HCT116 (cell line): Measurements from ENCODE around the gene CASKIN2. TPM values are rescaled to one million over a fixed set of nuclear protein-coding genes. Genes with fewer than 3 reads are reported as not detected.

ENCODE experiments used
- ATAC-seq: fragments of 200-7000 bp; cut with Tn5 transposase; 2 replicates; pipeline ENCODE4 v1.9.1; 2020; ENCODE audit warnings: mild to moderate bottlenecking, moderate library complexity
- BruUV-seq: library from RNA; stranded (reverse); fragments of 400-500 nt; replicated peaks from 2 replicates; lab custom pipeline; 2021; lab: Mats Ljungman, UMichigan
- CTCF ChIA-PET: fragments of 300-600 bp; sonication (Branson Sonifier 250); formaldehyde crosslinking; loops from one replicate; lab custom pipeline; 2021; ENCODE audit warnings: antibody characterized with exemption; lab: Charles Lee
- POLR2A ChIA-PET: fragments of 300-600, 350-600 bp; sonication (Branson Sonifier 250); formaldehyde crosslinking; loops from one replicate; lab custom pipeline; 2021; ENCODE audit warnings: antibody characterized with exemption; lab: Charles Lee
- RAD21 ChIA-PET, 2 experiments: fragments of 300-600 bp; sonication (Branson Sonifier 250); formaldehyde crosslinking; loops; one replicate each; lab custom pipeline; 2023; ENCODE audit warnings: low total read pairs in 2 of 2; ENCODE audit not compliant: uncharacterized antibody in 2 of 2, unreplicated experiment in 2 of 2, low non-redundant PET in 1 of 2; lab: Charles Lee
- DNase-seq: peaks from one replicate; pipeline ENCODE4 v3.0.0-alpha.2; 2010; ENCODE audit warnings: low read depth, low spot score
- H2AFZ ChIP-seq: fragments of 200-600 bp; shearing (Covaris generic), sonication (generic); 2 replicates; pipeline ENCODE4 v1.6.1; 2017; ENCODE audit warnings: low read depth, mixed run types, mixed read lengths, antibody characterized with exemption, low read length; ENCODE audit not compliant: poor library complexity, severe bottlenecking
- H3K27ac ChIP-seq: 2 replicates; pipeline ENCODE4 v1.5.1; 2012; ENCODE audit warnings: low read depth, low read length
- H3K27me3 ChIP-seq: fragments of 200-600 bp; sonication (generic); 2 replicates; pipeline ENCODE4 v1.6.1; 2016; ENCODE audit warnings: mixed run types, low read length, mixed read lengths; ENCODE audit not compliant: insufficient read depth
- H3K36me3 ChIP-seq, 2 experiments: fragments of 200-500 bp in 1 of 2; fragments of 200-600 bp in 1 of 2; sonication (Bioruptor generic) in 1 of 2; sonication (generic) in 1 of 2; 2 replicates each; pipeline versions ENCODE4 v1.5.1 to v1.6.1; 2014 to 2016; ENCODE audit warnings: low read length in 2 of 2, inconsistent platforms in 1 of 2, mixed read lengths in 1 of 2, mixed run types in 1 of 2; ENCODE audit not compliant: insufficient read depth in 2 of 2, control insufficient read depth in 1 of 2
- H3K4me1 ChIP-seq, 2 experiments: fragments of 200-600 bp in 1 of 2; sonication (generic) in 1 of 2; 2 replicates each; pipeline versions ENCODE4 v1.5.1 to v1.6.1; 2012 to 2017; ENCODE audit warnings: low read length in 2 of 2, inconsistent platforms in 1 of 2, mild to moderate bottlenecking in 1 of 2, mixed read lengths in 1 of 2, mixed run types in 1 of 2, moderate library complexity in 1 of 2; ENCODE audit not compliant: insufficient read depth in 2 of 2, control insufficient read depth in 1 of 2
- H3K4me2 ChIP-seq: fragments of 200-600 bp; sonication (generic); 2 replicates; pipeline ENCODE4 v1.6.1; 2017; ENCODE audit warnings: mixed run types, low read length, mixed read lengths
- H3K4me3 ChIP-seq, 2 experiments: fragments of 200-600 bp in 1 of 2; sonication (generic) in 1 of 2; replicated peaks in 1 of 2; 2 replicates each; pipeline ENCODE4 v1.5.1; 2011 to 2016; ENCODE audit warnings: low read length in 2 of 2, control low read depth in 1 of 2, low read depth in 1 of 2, mild to moderate bottlenecking in 1 of 2, mixed read lengths in 1 of 2, mixed run types in 1 of 2
- H3K79me2 ChIP-seq: fragments of 200-600 bp; sonication (generic); 2 replicates; pipeline ENCODE4 v1.6.1; 2017; ENCODE audit warnings: mild to moderate bottlenecking, mixed run types, low read length, moderate library complexity, mixed read lengths; ENCODE audit not compliant: insufficient read depth
- H3K9ac ChIP-seq: fragments of 200-600 bp; sonication (generic); 2 replicates; pipeline ENCODE4 v1.6.1; 2016; ENCODE audit warnings: low read length, mixed read lengths
- H3K9me2 ChIP-seq: fragments of 200-600 bp; sonication (generic), shearing (Covaris generic); 2 replicates; pipeline ENCODE4 v1.6.1; 2017; ENCODE audit warnings: mixed run types, mild to moderate bottlenecking, moderate library complexity; ENCODE audit not compliant: insufficient read depth
- H3K9me3 ChIP-seq, 2 experiments: fragments of 200-500 bp in 1 of 2; fragments of 200-600 bp in 1 of 2; sonication (Bioruptor generic) in 1 of 2; sonication (generic) in 1 of 2; 2 replicates each; pipeline ENCODE4 v1.6.1; 2014 to 2017; ENCODE audit warnings: low read length in 2 of 2, mixed read lengths in 2 of 2, inconsistent platforms in 1 of 2, low read depth in 1 of 2, mild to moderate bottlenecking in 1 of 2, mixed run types in 1 of 2, moderate library complexity in 1 of 2; ENCODE audit not compliant: control insufficient read depth in 1 of 2, insufficient read depth in 1 of 2
- H4K20me1 ChIP-seq: fragments of 200-600 bp; sonication (generic), shearing (Covaris generic); 2 replicates; pipeline ENCODE4 v1.6.1; 2017; ENCODE audit warnings: mixed run types, mild to moderate bottlenecking, moderate library complexity; ENCODE audit not compliant: insufficient read depth
- ATF3 ChIP-seq: IDR thresholded peaks from 2 replicates; pipeline ENCODE4 v1.6.1; 2012
- CEBPB ChIP-seq: IDR thresholded peaks from 2 replicates; pipeline ENCODE4 v1.6.1; 2012; ENCODE audit warnings: low read depth
- EGR1 ChIP-seq: IDR thresholded peaks from 2 replicates; pipeline ENCODE4 v1.6.1; 2012; ENCODE audit warnings: low read depth
- ELF1 ChIP-seq: IDR thresholded peaks from 2 replicates; pipeline ENCODE4 v1.6.1; 2012; ENCODE audit warnings: low read depth, borderline replicate concordance
- EZH2phosphoT487 ChIP-seq: fragments of 200-600 bp; IDR thresholded peaks from 2 replicates; pipeline ENCODE4 v1.6.1; 2018; ENCODE audit warnings: antibody characterized with exemption, borderline replicate concordance
- SP1 ChIP-seq: IDR thresholded peaks from 2 replicates; pipeline ENCODE4 v1.6.1; 2012; ENCODE audit warnings: low read depth
- TCF7L2 ChIP-seq: IDR thresholded peaks from 2 replicates; pipeline ENCODE4 v1.7.0; 2011; ENCODE audit warnings: borderline replicate concordance, inconsistent platforms; ENCODE audit not compliant: insufficient read depth, insufficient read length; ENCODE audit errors: extremely low read depth
- YY1 ChIP-seq: IDR thresholded peaks from 2 replicates; pipeline ENCODE4 v1.6.1; 2011; ENCODE audit warnings: low read length, low read depth, moderate library complexity, mild to moderate bottlenecking; ENCODE audit not compliant: insufficient replicate concordance; ENCODE audit errors: extremely low read depth
- ZBTB33 ChIP-seq: IDR thresholded peaks from 2 replicates; pipeline ENCODE4 v1.6.1; 2011; ENCODE audit warnings: mild to moderate bottlenecking, low read length, moderate library complexity; ENCODE audit not compliant: insufficient replicate concordance; ENCODE audit errors: extremely low read depth
- intact Hi-C: fragments of 100-400 bp; cut with micrococcal nuclease; formaldehyde crosslinking; loops from 2 replicates; pipeline ENCODE4 v1.10.0; 2022
- total RNA-seq: library from RNA; stranded (reverse); gene quantifications from one replicate; pipeline ENCODE4 v1.2.1, GENCODE V29; 2021; ENCODE audit not compliant: unreplicated experiment

The CASKIN2 gene
- total RNA-seq, 1 experiment from 2014 or later, result 38.4 TPM

- ATAC-seq, result peak; percentile 9; the same call in 1 of the 2 replicates
- POLR2A ChIA-PET, result no interaction called here
These were observed 11.4 kb downstream of the CASKIN2 start for GRCh38 chr17:75503976-75504346.

More at GRCh38 chr17:75503976-75504346, 11.4 kb downstream of the CASKIN2 start:
- Histone ChIP-seq H3K9me2 (no peaks in the 10 kb centered on the region), H3K27me3 (no peaks in the 10 kb centered on the region), H3K79me2 (no peaks in the 10 kb centered on the region), H3K4me2 (no peak overlapping the region), H3K36me3 (peaks cover 21 to 27% of the 10 kb centered on the region in 2 experiments; a peak in 3 of 4 replicates), H3K9ac (no peak overlapping the region), H3K9me3 (no peaks in the 10 kb centered on the region), H2AFZ (no peak overlapping the region), H4K20me1 (no peaks in the 10 kb centered on the region), H3K27ac (no peak overlapping the region), H3K4me1 (peaks cover 0 to 8% of the 10 kb centered on the region in 2 experiments; a peak in 1 of 4 replicates), H3K4me3 (no peak overlapping the region)
- TF ChIP-seq EGR1 (no peak), ZBTB33 (no peak), YY1 (no peak), SP1 (no peak), ATF3 (no peak), CEBPB (no peak), ELF1 (no peak), EZH2phosphoT487 (no peak), TCF7L2 (no peak)
- DNase-seq, result no peak
- no TSS peak for BruUV-seq
- CTCF ChIA-PET, result interaction anchor here (1.1 to 1.5 kb wide), 2 partner anchors 12 to 181 kb away, joined by 3 to 7 read pairs; partner anchors contain the start of gene TSEN54
- RAD21 ChIA-PET, result no interaction called here
- intact Hi-C loops, result no loop called here
